ENCODE results near the gene AP2A2. TPM values are rescaled to one million over a fixed set of nuclear protein-coding genes. Genes with fewer than 3 reads are reported as not detected.

AP2A2 gene
- total RNA-seq, 1 donor from 2014 or later: 58.7 TPM

- Histone ChIP-seq H3K9me3 (no peaks in the 10 kb centered on the region), H3K27me3 (no peaks in the 10 kb centered on the region), H3K4me3 (no peak overlapping the region), H3K27ac (no peak overlapping the region), H3K4me1 (peaks cover 10% of the 10 kb centered on the region), H3K36me3 (no peaks in the 10 kb centered on the region)
- TF ChIP-seq POLR2AphosphoS5 (IDR thresholded peaks at IDR 0.05; ENCODE audit: insufficient read depth in 1 of 2, low read depth in 1 of 2) (no peak), CTCF (IDR thresholded peaks at IDR 0.05) (no peak), POLR2A (IDR thresholded peaks at IDR 0.05) (no peak)
- DNase-seq (ENCODE audit: extremely low spot score in 2 of 2): no peak
- intact Hi-C loops (cut with DNase I): no loop called here
These were observed 134.1 kb downstream of the AP2A2 start for GRCh38 chr11:1059759-1060158.

DNA sequence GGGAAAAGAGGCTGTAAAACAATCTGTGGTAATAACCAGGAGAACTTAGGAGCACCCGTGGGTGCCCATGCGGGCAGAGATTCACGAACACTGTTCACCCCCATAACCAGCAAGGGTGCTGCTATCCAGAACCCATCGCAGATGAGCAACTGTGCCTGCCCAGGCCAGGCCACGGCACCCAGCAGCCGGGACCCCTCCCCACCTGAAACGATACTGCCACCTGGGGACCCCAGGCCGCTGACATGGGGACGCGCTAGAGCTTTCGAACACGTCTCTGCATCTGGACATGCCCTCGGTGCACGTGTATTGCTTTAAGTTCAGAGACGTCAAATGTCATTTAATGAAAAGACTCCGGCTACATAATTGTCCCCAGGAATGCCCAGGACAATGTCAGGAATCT lies 134.7 kb downstream of the AP2A2 start:
- TF ChIP-seq CTCF (IDR thresholded peaks at IDR 0.05): no peak
- TF ChIP-seq POLR2A (IDR thresholded peaks at IDR 0.05): no peak
- no peak for TF ChIP-seq POLR2AphosphoS5 (IDR thresholded peaks at IDR 0.05; ENCODE audit: insufficient read depth in 1 of 2, low read depth in 1 of 2)
- Histone ChIP-seq H3K4me3 (no peak overlapping the region), H3K27ac (no peak overlapping the region), H3K9me3 (no peaks in the 10 kb centered on the region), H3K36me3 (no peaks in the 10 kb centered on the region), H3K4me1 (peaks cover 9% of the 10 kb centered on the region), H3K27me3 (no peaks in the 10 kb centered on the region)
- intact Hi-C loops (cut with DNase I): no loop called here
- DNase-seq (ENCODE audit: extremely low spot score in 2 of 2): no peak

- TF ChIP-seq POLR2AphosphoS5 (IDR thresholded peaks at IDR 0.05; ENCODE audit: insufficient read depth in 1 of 2, low read depth in 1 of 2) (peak in 1 of 2 donors; percentile 11), POLR2A (IDR thresholded peaks at IDR 0.05) (no peak)
- Histone ChIP-seq H3K4me3 (no peak overlapping the region), H3K27ac (no peak overlapping the region), H3K9me3 (no peaks in the 10 kb centered on the region), H3K4me1 (peaks cover 9% of the 10 kb centered on the region), H3K36me3 (no peaks in the 10 kb centered on the region), H3K27me3 (no peaks in the 10 kb centered on the region)
- DNase-seq (ENCODE audit: extremely low spot score in 2 of 2): no peak
- intact Hi-C loops (cut with DNase I): no loop called here
These were observed 135.4 kb downstream of the AP2A2 start for GRCh38 chr11:1060852-1061616.

Small RNA genes lying within 50 kb of the gene (small RNA-seq; reads per million reads assigned to genes)
- gene RNU6-1025P: not detected

Other genes with a start within 250 kb of the AP2A2 start
- gene DEAF1, start 230.6 kb upstream of the AP2A2 start, total RNA-seq: 33.6 TPM
- gene TMEM80, start 230.1 kb upstream of the AP2A2 start, total RNA-seq: 12.8 TPM
- 195 TPM for gene EPS8L2, start 219.6 kb upstream of the AP2A2 start, total RNA-seq
- gene TALDO1, start 178.4 kb upstream of the AP2A2 start, total RNA-seq: 158 TPM
- 33.4 TPM for gene GATD1, start 148.4 kb upstream of the AP2A2 start, total RNA-seq
- gene CEND1, start 135.8 kb upstream of the AP2A2 start, total RNA-seq: 1.7 TPM
- gene SLC25A22, start 127.6 kb upstream of the AP2A2 start, total RNA-seq: 10.3 TPM
- 16.5 TPM for gene PIDD1, start 120.6 kb upstream of the AP2A2 start, total RNA-seq
- gene RPLP2, start 115.9 kb upstream of the AP2A2 start, total RNA-seq: 1,068 TPM
- 103 TPM for gene PNPLA2, start 107.0 kb upstream of the AP2A2 start, total RNA-seq
- gene CRACR2B, start 98.0 kb upstream of the AP2A2 start, total RNA-seq: 4.9 TPM
- 150 TPM for gene CD151, start 92.9 kb upstream of the AP2A2 start, total RNA-seq
- 53.8 TPM for gene POLR2L, start 83.3 kb upstream of the AP2A2 start, total RNA-seq
- 99.0 TPM for gene TSPAN4, start 83.0 kb upstream of the AP2A2 start, total RNA-seq
- 72.9 TPM for gene CHID1, start 15.1 kb upstream of the AP2A2 start, total RNA-seq
- not detected for gene MUC6, start 110.8 kb downstream of the AP2A2 start, total RNA-seq
- not detected for gene MUC2, start 149.0 kb downstream of the AP2A2 start, total RNA-seq
- not detected for gene MUC5AC, start 232.1 kb downstream of the AP2A2 start, total RNA-seq

Measured in vagina (tissue), 2 donors.